ENCODE measurements around the gene BRAP.
A peak's percentile ranks its signal among the peaks of the same experiment; 100 is the strongest.

The BRAP gene

DNA sequence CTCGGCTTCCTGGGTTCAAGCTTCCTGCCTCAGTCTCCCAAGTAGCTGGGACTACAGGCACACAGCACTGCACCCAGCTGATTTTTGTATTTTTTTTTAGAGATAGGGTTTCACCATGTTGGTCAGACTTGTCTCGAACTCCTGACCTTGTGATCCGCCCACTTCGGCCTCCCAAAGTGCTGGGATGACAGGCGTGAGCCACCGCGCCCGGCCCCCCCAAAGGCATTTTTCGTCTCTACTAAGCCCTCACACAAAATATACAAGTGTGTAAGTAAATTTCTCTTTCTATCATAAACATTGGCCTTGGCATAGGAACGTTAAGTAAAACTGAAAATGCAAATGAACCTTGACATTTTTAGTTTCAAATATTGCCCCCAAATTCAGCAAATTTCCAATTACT lies 2.2 kb upstream of the BRAP start:
- TF ChIP-seq, protein P1, sequence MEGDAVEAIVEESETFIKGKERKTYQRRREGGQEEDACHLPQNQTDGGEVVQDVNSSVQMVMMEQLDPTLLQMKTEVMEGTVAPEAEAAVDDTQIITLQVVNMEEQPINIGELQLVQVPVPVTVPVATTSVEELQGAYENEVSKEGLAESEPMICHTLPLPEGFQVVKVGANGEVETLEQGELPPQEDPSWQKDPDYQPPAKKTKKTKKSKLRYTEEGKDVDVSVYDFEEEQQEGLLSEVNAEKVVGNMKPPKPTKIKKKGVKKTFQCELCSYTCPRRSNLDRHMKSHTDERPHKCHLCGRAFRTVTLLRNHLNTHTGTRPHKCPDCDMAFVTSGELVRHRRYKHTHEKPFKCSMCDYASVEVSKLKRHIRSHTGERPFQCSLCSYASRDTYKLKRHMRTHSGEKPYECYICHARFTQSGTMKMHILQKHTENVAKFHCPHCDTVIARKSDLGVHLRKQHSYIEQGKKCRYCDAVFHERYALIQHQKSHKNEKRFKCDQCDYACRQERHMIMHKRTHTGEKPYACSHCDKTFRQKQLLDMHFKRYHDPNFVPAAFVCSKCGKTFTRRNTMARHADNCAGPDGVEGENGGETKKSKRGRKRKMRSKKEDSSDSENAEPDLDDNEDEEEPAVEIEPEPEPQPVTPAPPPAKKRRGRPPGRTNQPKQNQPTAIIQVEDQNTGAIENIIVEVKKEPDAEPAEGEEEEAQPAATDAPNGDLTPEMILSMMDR (IDR thresholded peaks at IDR 0.05; ENCODE audit: low read depth, low read length): no peak
- H3K4me3 ChIP-seq (ENCODE audit: low read depth, low read length): no peak overlapping the region

DNA sequence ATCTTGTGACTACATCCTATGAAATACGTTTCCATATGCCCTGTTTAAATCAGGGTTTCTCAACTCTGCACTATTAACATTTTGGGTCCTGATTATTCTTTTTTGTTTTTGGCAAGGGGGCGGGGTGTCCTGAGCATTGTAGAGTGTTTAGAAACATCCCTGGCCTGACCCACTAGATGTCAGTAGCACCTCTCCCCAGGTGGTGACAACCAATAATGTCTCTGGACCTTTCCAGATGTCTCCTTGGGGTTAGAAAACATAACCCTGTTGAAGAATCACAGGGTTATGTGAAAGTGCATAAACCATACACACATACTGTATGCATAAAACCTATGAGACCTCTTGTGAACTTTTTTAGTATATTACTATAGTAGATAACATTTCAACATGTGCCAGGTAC lies 1.5 kb upstream of the BRAP start:
- H3K4me3 ChIP-seq (ENCODE audit: low read depth, low read length): no peak overlapping the region
- TF ChIP-seq, protein P1 (IDR thresholded peaks at IDR 0.05; ENCODE audit: low read depth, low read length): no peak

- TF ChIP-seq, protein P1 (IDR thresholded peaks at IDR 0.05; ENCODE audit: low read depth, low read length): no peak
- peak overlapping the region; percentile 80 for H3K4me3 ChIP-seq (ENCODE audit: low read depth, low read length)
Measured at GRCh38 chr12:111686574-111687105, 884 bp upstream of the BRAP start.

DNA sequence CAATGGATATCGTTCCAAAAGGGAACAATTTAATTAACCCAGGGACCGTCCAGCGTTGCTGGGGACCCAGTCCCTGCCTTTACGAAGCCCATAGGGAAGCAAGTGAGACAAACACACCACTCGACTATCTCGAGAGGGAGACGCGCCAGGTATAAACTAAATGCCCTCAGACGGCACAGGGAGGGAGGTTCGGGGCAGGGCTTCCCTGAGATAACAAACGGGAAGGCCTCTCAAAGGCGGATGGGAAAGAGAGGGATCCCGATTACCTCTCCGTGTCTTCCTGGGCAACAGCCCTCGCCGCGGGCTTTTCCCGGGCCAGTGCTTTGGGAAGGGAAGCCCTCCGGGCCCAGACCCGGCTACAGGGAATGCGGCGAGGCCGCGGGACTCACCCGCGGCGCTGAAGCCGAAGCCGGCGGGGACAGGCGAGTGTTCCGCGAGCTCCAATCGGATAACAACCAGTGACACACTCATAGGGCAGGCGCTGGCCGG lies 390 bp downstream of the BRAP start:
- TF ChIP-seq, protein P1 (IDR thresholded peaks at IDR 0.05; ENCODE audit: low read depth, low read length): no peak
- H3K4me3 ChIP-seq (ENCODE audit: low read depth, low read length): peak overlapping the region; percentile 80

DNA sequence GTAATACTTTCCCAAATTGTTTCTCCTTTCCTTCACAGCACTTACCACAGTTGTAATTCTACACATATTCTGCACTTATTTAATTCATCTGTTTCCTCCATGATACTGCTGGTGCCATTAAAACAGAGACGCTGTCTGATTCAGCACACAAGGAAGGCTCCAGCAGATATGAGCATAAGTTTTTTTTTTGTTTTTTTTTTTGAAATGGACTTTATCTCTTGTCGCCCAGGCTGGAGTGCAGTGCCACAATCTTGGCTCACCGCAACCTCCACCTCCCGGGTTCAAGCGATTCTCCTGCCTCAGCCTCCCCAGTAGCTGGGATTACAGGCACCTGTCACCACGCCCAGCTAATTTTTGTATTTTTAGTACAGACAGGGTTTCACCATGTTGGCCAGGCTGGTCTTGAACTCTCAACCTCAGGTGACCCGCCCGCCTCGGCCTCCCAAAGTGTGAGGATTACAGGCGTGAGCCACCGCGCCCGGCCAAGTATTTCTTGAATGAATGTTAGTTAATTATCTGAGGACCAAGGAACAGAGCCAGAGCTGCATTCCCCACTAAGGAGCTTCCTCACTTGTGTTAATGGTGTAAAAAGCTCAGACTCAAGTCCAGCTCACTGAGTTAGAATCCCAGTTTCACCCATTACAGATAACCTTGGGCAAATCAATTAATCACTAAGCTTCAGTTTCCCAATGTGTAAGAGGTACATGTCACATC lies 1.1 kb downstream of the BRAP start:
- peak overlapping the region; percentile 80 for H3K4me3 ChIP-seq (ENCODE audit: low read depth, low read length)

GRCh38 chr12:111677186-111677585 lies 8.6 kb downstream of the BRAP start:
- TF ChIP-seq, protein P1 (IDR thresholded peaks at IDR 0.05; ENCODE audit: low read depth, low read length): no peak
- H3K4me3 ChIP-seq (ENCODE audit: low read depth, low read length): no peak overlapping the region

DNA sequence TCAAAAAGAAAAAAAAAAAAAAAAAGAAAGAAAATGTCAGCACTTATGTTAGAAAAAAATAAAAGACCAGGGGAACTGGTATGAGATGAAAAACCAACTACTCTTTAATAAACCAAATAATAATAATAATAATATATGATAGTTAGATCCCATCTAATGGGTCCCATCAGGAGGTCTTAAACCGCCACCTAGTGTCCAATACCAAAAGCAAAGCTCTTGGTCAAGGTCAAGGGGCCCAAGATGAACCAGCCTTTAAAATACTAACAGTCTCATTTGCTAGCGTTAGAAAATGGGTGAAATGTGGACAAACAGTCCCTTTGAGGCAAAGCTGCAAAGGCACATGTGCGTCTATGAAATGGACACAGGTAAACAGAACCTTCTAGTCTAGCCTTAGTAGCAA lies 12.3 kb downstream of the BRAP start:
- no peak overlapping the region for H3K4me3 ChIP-seq (ENCODE audit: low read depth, low read length)
- TF ChIP-seq, protein P1 (IDR thresholded peaks at IDR 0.05; ENCODE audit: low read depth, low read length): peak; percentile 47
